IMR-90 (cell line): ENCODE results near the gene QSOX2. TPM values are rescaled to one million over a fixed set of nuclear protein-coding genes. Genes with fewer than 3 reads are reported as not detected.

ENCODE experiments used
- ATAC-seq: fragments of 200-7000 bp; cut with Tn5 transposase; 2 replicates; pipeline ENCODE4 v1.9.1; 2020; ENCODE audit warnings: low read depth, mild to moderate bottlenecking, moderate library complexity
- BruUV-seq: library from RNA; stranded (reverse); fragments of 400-500 nt; replicated peaks from 2 replicates; lab custom pipeline; 2021; lab: Mats Ljungman, UMichigan
- CTCF ChIA-PET: fragments of 300-600 bp; formaldehyde crosslinking; extraction: SDS; loops from one replicate; lab custom pipeline; 2021; ENCODE audit warnings: antibody characterized with exemption; lab: Yijun Ruan, JAX
- POLR2A ChIA-PET: fragments of 300-600 bp; sonication (Branson Sonifier 250); formaldehyde crosslinking; loops from one replicate; lab custom pipeline; 2022; ENCODE audit warnings: antibody characterized with exemption; ENCODE audit not compliant: unreplicated experiment; lab: Charles Lee
- DNase-seq: peaks from one replicate; pipeline ENCODE4 v3.0.0; 2013
- H2AFZ ChIP-seq: replicated peaks from 2 replicates; pipeline ENCODE3; 2013; ENCODE audit warnings: low read length, mild to moderate bottlenecking; ENCODE audit not compliant: poor library complexity
- H2AK5ac ChIP-seq: 2 replicates; pipeline ENCODE4 v1.6.1; 2013; ENCODE audit warnings: low read depth, low read length, inconsistent platforms
- H2AK9ac ChIP-seq: replicated peaks from 2 replicates; pipeline ENCODE3; 2013; ENCODE audit warnings: mild to moderate bottlenecking, low read depth, low read length, moderate library complexity; ENCODE audit not compliant: poor library complexity
- H2BK120ac ChIP-seq: 2 replicates; pipeline ENCODE4 v1.6.1; 2013; ENCODE audit warnings: low read depth, low read length, inconsistent platforms
- H2BK15ac ChIP-seq: 3 replicates; pipeline ENCODE4 v1.6.1; 2013; ENCODE audit warnings: low read depth, low read length, inconsistent platforms
- H2BK20ac ChIP-seq: 2 replicates; pipeline ENCODE4 v1.6.1; 2013; ENCODE audit warnings: low read depth, mild to moderate bottlenecking, inconsistent platforms, low read length, moderate library complexity
- H2BK5ac ChIP-seq: 2 replicates; pipeline ENCODE4 v1.6.1; 2013; ENCODE audit warnings: mild to moderate bottlenecking, low read depth, low read length, inconsistent platforms; ENCODE audit not compliant: poor library complexity, severe bottlenecking
- H3K14ac ChIP-seq: replicated peaks from 2 replicates; pipeline ENCODE4 v1.6.1; 2013; ENCODE audit warnings: low read depth, low read length, inconsistent platforms
- H3K18ac ChIP-seq: 2 replicates; pipeline ENCODE4 v1.6.1; 2013; ENCODE audit warnings: low read depth, low read length, control low read depth
- H3K23ac ChIP-seq: 2 replicates; pipeline ENCODE4 v1.6.1; 2013; ENCODE audit warnings: low read depth, low read length, inconsistent platforms
- H3K27ac ChIP-seq: 2 replicates; pipeline ENCODE4 v1.5.1; 2013; ENCODE audit warnings: mild to moderate bottlenecking, control low read depth, low read length; ENCODE audit not compliant: insufficient read depth
- H3K27me3 ChIP-seq: 2 replicates; pipeline ENCODE4 v1.6.1; 2013; ENCODE audit warnings: low read length; ENCODE audit not compliant: control insufficient read depth, insufficient read depth
- H3K36me3 ChIP-seq: 2 replicates; pipeline ENCODE4 v1.6.1; 2013; ENCODE audit warnings: low read length, mixed read lengths; ENCODE audit not compliant: control insufficient read depth, insufficient read depth
- H3K4ac ChIP-seq: 2 replicates; pipeline ENCODE4 v1.6.1; 2013; ENCODE audit warnings: low read depth, low read length, inconsistent platforms
- H3K4me1 ChIP-seq: 2 replicates; pipeline ENCODE4 v1.6.1; 2013; ENCODE audit warnings: low read length, mixed read lengths; ENCODE audit not compliant: control insufficient read depth, insufficient read depth
- H3K4me2 ChIP-seq: 2 replicates; pipeline ENCODE4 v1.6.1; 2013; ENCODE audit warnings: low read depth, mild to moderate bottlenecking, control low read depth, low read length, moderate library complexity
- H3K4me3 ChIP-seq: 2 replicates; pipeline ENCODE4 v1.5.1; 2013; ENCODE audit warnings: low read depth, mild to moderate bottlenecking, control low read depth, low read length, moderate library complexity; ENCODE audit not compliant: insufficient read depth
- H3K56ac ChIP-seq: 2 replicates; pipeline ENCODE4 v1.6.1; 2013; ENCODE audit warnings: low read length, inconsistent platforms; ENCODE audit not compliant: insufficient read depth; ENCODE audit errors: extremely low read depth
- H3K79me1 ChIP-seq, 2 experiments: 2 replicates each; pipeline ENCODE4 v1.6.1; 2013; ENCODE audit warnings: low read length in 2 of 2, inconsistent platforms in 1 of 2, low read depth in 1 of 2
- H3K9ac ChIP-seq: 2 replicates; pipeline ENCODE4 v1.6.1; 2013; ENCODE audit warnings: low read depth, low read length, control low read depth
- H3K9me1 ChIP-seq: 2 replicates; pipeline ENCODE4 v1.6.1; 2013; ENCODE audit warnings: low read length, inconsistent platforms; ENCODE audit not compliant: insufficient read depth
- H3K9me3 ChIP-seq: 2 replicates; pipeline ENCODE4 v1.6.1; 2013; ENCODE audit warnings: low read length; ENCODE audit not compliant: control insufficient read depth, insufficient read depth
- H4K20me1 ChIP-seq: 2 replicates; pipeline ENCODE4 v1.6.1; 2013; ENCODE audit warnings: low read length, inconsistent platforms; ENCODE audit not compliant: insufficient read depth
- H4K5ac ChIP-seq: 2 replicates; pipeline ENCODE4 v1.6.1; 2013; ENCODE audit warnings: mild to moderate bottlenecking, low read depth, low read length, control low read depth
- H4K8ac ChIP-seq, 2 experiments: 2 replicates each; pipeline ENCODE4 v1.6.1; 2013; ENCODE audit warnings: low read depth in 2 of 2, low read length in 2 of 2, control low read depth in 1 of 2, inconsistent platforms in 1 of 2
- H4K91ac ChIP-seq: 2 replicates; pipeline ENCODE4 v1.6.1; 2013; ENCODE audit warnings: low read depth, low read length, inconsistent platforms; ENCODE audit not compliant: insufficient read depth
- BHLHE40 ChIP-seq: fragments of 150-350 bp; IDR thresholded peaks from 2 replicates; pipeline ENCODE4 v1.6.1; 2016; ENCODE audit warnings: mild to moderate bottlenecking, low read depth, low read length
- CHD1 ChIP-seq: IDR thresholded peaks from 2 replicates; pipeline ENCODE4 v1.6.1; 2012; ENCODE audit warnings: low read depth, low read length, improper control_type of control experiment
- CTCF ChIP-seq: conservative IDR thresholded peaks from 2 replicates; pipeline ENCODE4 v1.5.1; 2012; ENCODE audit warnings: mild to moderate bottlenecking, low read depth, low read length, improper control_type of control experiment
- ELK1 ChIP-seq: fragments of 150-350 bp; IDR thresholded peaks from 2 replicates; pipeline ENCODE4 v1.6.1; 2016; ENCODE audit warnings: low read depth, mild to moderate bottlenecking, low read length, moderate library complexity, borderline replicate concordance
- FOS ChIP-seq: fragments of 150-350 bp; IDR thresholded peaks from 2 replicates; pipeline ENCODE4 v1.6.1; 2016; ENCODE audit warnings: low read depth, low read length
- MAFK ChIP-seq: IDR thresholded peaks from 2 replicates; pipeline ENCODE4 v1.6.1; 2012; ENCODE audit warnings: low read depth, low read length, improper control_type of control experiment
- MAZ ChIP-seq: IDR thresholded peaks from 2 replicates; pipeline ENCODE4 v1.6.1; 2012; ENCODE audit warnings: low read depth, mild to moderate bottlenecking, low read length, improper control_type of control experiment, moderate library complexity, borderline replicate concordance
- MXI1 ChIP-seq: IDR thresholded peaks from 2 replicates; pipeline ENCODE4 v1.6.1; 2012; ENCODE audit warnings: low read depth, mild to moderate bottlenecking, low read length, moderate library complexity, borderline replicate concordance
- NFE2L2 ChIP-seq: fragments of 150-350 bp; IDR thresholded peaks from 2 replicates; pipeline ENCODE4 v1.6.1; 2016; ENCODE audit warnings: low read depth, mild to moderate bottlenecking, low read length
- POLR2A ChIP-seq: IDR thresholded peaks from 2 replicates; pipeline ENCODE4 v1.6.1; 2012; ENCODE audit warnings: mild to moderate bottlenecking, low read depth, low read length
- RAD21 ChIP-seq: IDR thresholded peaks from 2 replicates; pipeline ENCODE4 v1.6.1; 2012; ENCODE audit warnings: low read length, improper control_type of control experiment
- RCOR1 ChIP-seq: IDR thresholded peaks from 2 replicates; pipeline ENCODE4 v1.6.1; 2012; ENCODE audit warnings: mild to moderate bottlenecking, low read length, improper control_type of control experiment; ENCODE audit not compliant: insufficient replicate concordance
- RFX5 ChIP-seq: IDR thresholded peaks from 2 replicates; pipeline ENCODE4 v1.8.0; 2012; ENCODE audit warnings: low read depth, mild to moderate bottlenecking, low read length, moderate library complexity
- SMC3 ChIP-seq: fragments of 150-350 bp; IDR thresholded peaks from 2 replicates; pipeline ENCODE4 v1.6.1; 2016; ENCODE audit warnings: low read depth, mild to moderate bottlenecking, antibody characterized with exemption, low read length, moderate library complexity
- USF2 ChIP-seq: fragments of 150-350 bp; IDR thresholded peaks from 2 replicates; pipeline ENCODE4 v1.6.1; 2017; ENCODE audit warnings: mild to moderate bottlenecking, antibody characterized with exemption, low read length, low read depth
- WGBS, 2 experiments: methylation state at CpG; one replicate each; pipeline versions ENCODE4 v1.1.5 to v1.1.7; 2013; ENCODE audit warnings: missing lambda C conversion rate in 2 of 2; ENCODE audit not compliant: insufficient read length in 1 of 2; ENCODE audit errors: extremely low coverage in 2 of 2; 5-methylcytosine and 5-hydroxymethylcytosine counted together
- dilution Hi-C: fragments of 300-500 bp; cut with HindIII; formaldehyde crosslinking; loops from one replicate; pipeline ENCODE4 v1.14.3; 2018; ENCODE audit warnings: low sequenced_read_pairs; ENCODE audit not compliant: unreplicated experiment
- in situ Hi-C: fragments of 300-500 bp; cut with MboI; formaldehyde crosslinking; loops from 3 replicates; pipeline ENCODE4 v1.14.3; 2019; ENCODE audit warnings: low sequenced_read_pairs, inconsistent platforms, mixed read lengths
- intact Hi-C: fragments of 100-400 bp; cut with micrococcal nuclease; formaldehyde crosslinking; loops from 2 replicates; pipeline ENCODE4 v1.10.0; 2022
- polyA plus RNA-seq, 3 experiments: library from polyadenylated mRNA; depleted of rRNA; stranded (reverse); fragments of >200 nt; gene quantifications; 2 replicates each; pipeline ENCODE4 v1.2.3, GENCODE V29; 2012; ENCODE audit warnings: low replicate concordance in 1 of 3
- total RNA-seq: library from RNA; depleted of rRNA; stranded (reverse); fragments of >200 nt; gene quantifications from 2 replicates; pipeline ENCODE4 v1.2.3, GENCODE V29; 2012

Gene QSOX2
- total and polyA plus RNA-seq, 2 of the 4 experiments (the other 2 are of a cell fraction): 5.9 to 12.9 TPM

GRCh38 chr9:136268735-136269134, 23.1 kb upstream of the QSOX2 start:
- H2AK5ac ChIP-seq: no peak overlapping the region
- H4K91ac ChIP-seq: no peak overlapping the region
- dilution Hi-C loops: no loop called here
- no peaks in the 10 kb centered on the region for H3K9me1 ChIP-seq
- H3K4me1 ChIP-seq: peaks cover 3% of the 10 kb centered on the region; the same call in 1 of the 2 replicates
- H3K9me3 ChIP-seq: no peaks in the 10 kb centered on the region
- H3K79me1 ChIP-seq: no peaks in the 10 kb centered on the region
- no peak overlapping the region for H4K5ac ChIP-seq
- intact Hi-C loops: loop anchor here (5.0 kb wide), 1 partner anchor 666 kb away; no protein-coding TSS in a partner anchor
- H3K56ac ChIP-seq: no peak overlapping the region
- in situ Hi-C loops: no loop called here
- H2BK5ac ChIP-seq: no peak overlapping the region
- H2BK15ac ChIP-seq: no peak overlapping the region
- no peaks in the 10 kb centered on the region for H4K20me1 ChIP-seq
- H2AFZ ChIP-seq: no peak overlapping the region
- no peak for DNase-seq
- no peak overlapping the region for H3K4ac ChIP-seq
- no peak overlapping the region for H3K4me2 ChIP-seq
- peaks cover 19% of the 10 kb centered on the region for H3K27me3 ChIP-seq
- CTCF ChIA-PET: interaction anchor here (0.6 to 1.0 kb wide), 3 partner anchors 97 to 146 kb away, joined by 3 read pairs; no protein-coding TSS in a partner anchor
- POLR2A ChIA-PET: no interaction called here
- TF ChIP-seq CHD1: no peak
- TF ChIP-seq MAFK: no peak
- TF ChIP-seq RFX5: no peak
- TF ChIP-seq ELK1: no peak
- no peak for TF ChIP-seq MXI1
- no peak for TF ChIP-seq RAD21
- no peak for TF ChIP-seq POLR2A
- TF ChIP-seq CTCF: no peak
- no peak for TF ChIP-seq NFE2L2
- TF ChIP-seq MAZ: no peak
- no peak for TF ChIP-seq USF2
- TF ChIP-seq SMC3: no peak
- TF ChIP-seq FOS: no peak
- no peak for TF ChIP-seq BHLHE40
- no peak for TF ChIP-seq RCOR1
- no peak overlapping the region for H2BK120ac ChIP-seq
- 34% methylated on average over 4 of the region's 6 CpGs; no CpG with 5 or more reads in 1 of the 2 experiments for WGBS, 2 experiments
- no peak overlapping the region for H3K14ac ChIP-seq
- H3K4me3 ChIP-seq: no peak overlapping the region
- no TSS peak for BruUV-seq
- 0 out of 2 replicates have a peak overlapping the region, but pooled peaks have one; percentile 11 for H3K23ac ChIP-seq
- H3K27ac ChIP-seq: no peak overlapping the region
- H3K18ac ChIP-seq: no peak overlapping the region
- no peak overlapping the region for H3K9ac ChIP-seq
- H2BK20ac ChIP-seq: no peak overlapping the region
- no peak for ATAC-seq
- no peak overlapping the region for H2AK9ac ChIP-seq
- no peaks in the 10 kb centered on the region for H3K36me3 ChIP-seq
- H4K8ac ChIP-seq: no peak overlapping the region
